Keratinocyte (primary cell): ENCODE results near the gene E2F7. TPM values are rescaled to one million over a fixed set of nuclear protein-coding genes. Genes with fewer than 3 reads are reported as not detected.

Experiments used
- DNase-seq: peaks from one replicate; pipeline ENCODE4 v3.0.0-alpha.2; 2011; ENCODE audit warnings: low read depth, missing footprints, low spot score
- FAIRE-seq: peaks from 2 replicates; lab custom pipeline; 2011; peaks lifted over from hg19 to GRCh38; lab: Jason Lieb, UNC
- H2AFZ ChIP-seq: 2 replicates; pipeline ENCODE4 v1.6.0; 2012; ENCODE audit warnings: low read length, control low read depth, inconsistent platforms; ENCODE audit not compliant: control insufficient read depth
- H3K27ac ChIP-seq: 2 replicates; pipeline ENCODE4 v1.5.1; 2011; ENCODE audit warnings: low read length; ENCODE audit not compliant: control insufficient read depth, insufficient read depth
- H3K27me3 ChIP-seq: 3 replicates; pipeline ENCODE4 v1.6.0; 2011; ENCODE audit warnings: low read length; ENCODE audit not compliant: control insufficient read depth, insufficient read depth; ENCODE audit errors: extremely low read depth
- H3K36me3 ChIP-seq, 2 experiments: 2 replicates in 1 of 2; 3 replicates in 1 of 2; pipeline ENCODE4 v1.5.1; 2011; ENCODE audit warnings: low read length in 2 of 2, mild to moderate bottlenecking in 1 of 2; ENCODE audit not compliant: control insufficient read depth in 2 of 2, insufficient read depth in 2 of 2; ENCODE audit errors: extremely low read depth in 1 of 2
- H3K4me1 ChIP-seq: 3 replicates; pipeline ENCODE4 v1.5.1; 2011; ENCODE audit warnings: low read length; ENCODE audit not compliant: control insufficient read depth, insufficient read depth; ENCODE audit errors: extremely low read depth
- H3K4me2 ChIP-seq: 3 replicates; pipeline ENCODE4 v1.6.0; 2011; ENCODE audit warnings: low read depth, low read length; ENCODE audit not compliant: control insufficient read depth, insufficient read depth; ENCODE audit errors: extremely low read depth
- H3K4me3 ChIP-seq, 3 experiments: fragments of 200-600 bp in 1 of 3; sonication (generic) in 1 of 3; 2 replicates in 2 of 3; 3 replicates in 1 of 3; pipeline ENCODE4 v1.5.1; 2011 to 2016; ENCODE audit warnings: low read length in 3 of 3, mild to moderate bottlenecking in 3 of 3, control low read depth in 2 of 3, inconsistent platforms in 1 of 3, low read depth in 1 of 3, mixed read lengths in 1 of 3, mixed run types in 1 of 3, moderate library complexity in 1 of 3; ENCODE audit not compliant: control insufficient read depth in 2 of 3, insufficient read depth in 2 of 3; ENCODE audit errors: extremely low read depth in 1 of 3
- H3K79me2 ChIP-seq: 2 replicates; pipeline ENCODE4 v1.6.0; 2012; ENCODE audit warnings: low read length; ENCODE audit not compliant: control insufficient read depth, insufficient read depth
- H3K9ac ChIP-seq: 3 replicates; pipeline ENCODE4 v1.6.0; 2011; ENCODE audit warnings: low read length; ENCODE audit not compliant: control insufficient read depth, insufficient read depth; ENCODE audit errors: extremely low read depth
- H3K9me1 ChIP-seq: 3 replicates; pipeline ENCODE4 v1.6.0; 2011; ENCODE audit warnings: low read length; ENCODE audit not compliant: control insufficient read depth, insufficient read depth; ENCODE audit errors: extremely low read depth
- H3K9me3 ChIP-seq: 2 replicates; pipeline ENCODE4 v1.5.1; 2012; ENCODE audit warnings: low read depth, low read length; ENCODE audit not compliant: control insufficient read depth
- H4K20me1 ChIP-seq: 3 replicates; pipeline ENCODE4 v1.6.0; 2011; ENCODE audit warnings: low read length; ENCODE audit not compliant: control insufficient read depth, insufficient read depth; ENCODE audit errors: extremely low read depth
- CTCF ChIP-seq, 3 experiments: IDR thresholded peaks in 1 of 3; conservative IDR thresholded peaks in 1 of 3; optimal IDR thresholded peaks in 1 of 3; 2 replicates in 2 of 3; 3 replicates in 1 of 3; pipeline versions ENCODE3 to v1.5.1; 2011; ENCODE audit warnings: low read length in 3 of 3, mild to moderate bottlenecking in 3 of 3, moderate library complexity in 2 of 3, control low read depth in 1 of 3, inconsistent platforms in 1 of 3; ENCODE audit not compliant: insufficient read depth in 2 of 3; ENCODE audit errors: extremely low read depth in 1 of 3
- EZH2 ChIP-seq: IDR thresholded peaks from one replicate; pipeline ENCODE4 v1.6.1; 2012; ENCODE audit warnings: inconsistent platforms, mild to moderate bottlenecking, low read length, moderate library complexity
- dilution Hi-C: fragments of 300-500 bp; cut with MboI; formaldehyde crosslinking; loops from one replicate; pipeline ENCODE4 v1.7.0; 2020; ENCODE audit warnings: low sequenced_read_pairs; ENCODE audit not compliant: extremely low pct_ligation_motif_present
- polyA minus RNA-seq, 3 experiments: library from RNA; depleted of rRNA, polyadenylated mRNA; stranded (reverse); fragments of >200 nt; gene quantifications; 1 replicate in 1 of 3; 2 replicates in 1 of 3; 3 replicates in 1 of 3; pipeline ENCODE4 v1.2.3, GENCODE V29; 2011
- polyA plus RNA-seq, 5 experiments: library from polyadenylated mRNA; depleted of rRNA in 3 of 5; stranded (reverse) in 3 of 5; stranded (forward) in 1 of 5; unstranded in 1 of 5; fragments of >200 nt; gene quantifications; 1 replicate in 1 of 5; 2 replicates in 3 of 5; 3 replicates in 1 of 5; pipeline versions ENCODE4 v1.2.1 to v1.2.3, GENCODE V29; 2011 to 2012; ENCODE audit warnings: missing spikeins in 2 of 5, low read depth in 1 of 5, low replicate concordance in 1 of 5

E2F7 gene
- polyA plus RNA-seq (3.9 to 10.0 TPM (median 9.9 TPM) in 3 replicates), polyA minus RNA-seq (4.3 to 10.5 TPM (median 8.0 TPM) in 3 replicates)
- 3.0 TPM for polyA plus RNA-seq (2011; ENCODE audit: low read depth)
- 4.5 and 6.3 TPM in 2 replicates for polyA plus RNA-seq (2011; cell fraction: cytosol; rRNA removed)
- 11.3 and 12.7 TPM in 2 replicates for polyA plus RNA-seq (2011; cell fraction: nucleus; rRNA removed)
- polyA plus RNA-seq (2012; ENCODE audit: low replicate concordance) = 2.9 and 6.4 TPM in 2 replicates
- 4.6 TPM for polyA minus RNA-seq (2011; cell fraction: cytosol; rRNA and poly(A)+ RNA removed)
- polyA minus RNA-seq (2011; cell fraction: nucleus; rRNA and poly(A)+ RNA removed) = 5.4 and 11.4 TPM in 2 replicates

DNA sequence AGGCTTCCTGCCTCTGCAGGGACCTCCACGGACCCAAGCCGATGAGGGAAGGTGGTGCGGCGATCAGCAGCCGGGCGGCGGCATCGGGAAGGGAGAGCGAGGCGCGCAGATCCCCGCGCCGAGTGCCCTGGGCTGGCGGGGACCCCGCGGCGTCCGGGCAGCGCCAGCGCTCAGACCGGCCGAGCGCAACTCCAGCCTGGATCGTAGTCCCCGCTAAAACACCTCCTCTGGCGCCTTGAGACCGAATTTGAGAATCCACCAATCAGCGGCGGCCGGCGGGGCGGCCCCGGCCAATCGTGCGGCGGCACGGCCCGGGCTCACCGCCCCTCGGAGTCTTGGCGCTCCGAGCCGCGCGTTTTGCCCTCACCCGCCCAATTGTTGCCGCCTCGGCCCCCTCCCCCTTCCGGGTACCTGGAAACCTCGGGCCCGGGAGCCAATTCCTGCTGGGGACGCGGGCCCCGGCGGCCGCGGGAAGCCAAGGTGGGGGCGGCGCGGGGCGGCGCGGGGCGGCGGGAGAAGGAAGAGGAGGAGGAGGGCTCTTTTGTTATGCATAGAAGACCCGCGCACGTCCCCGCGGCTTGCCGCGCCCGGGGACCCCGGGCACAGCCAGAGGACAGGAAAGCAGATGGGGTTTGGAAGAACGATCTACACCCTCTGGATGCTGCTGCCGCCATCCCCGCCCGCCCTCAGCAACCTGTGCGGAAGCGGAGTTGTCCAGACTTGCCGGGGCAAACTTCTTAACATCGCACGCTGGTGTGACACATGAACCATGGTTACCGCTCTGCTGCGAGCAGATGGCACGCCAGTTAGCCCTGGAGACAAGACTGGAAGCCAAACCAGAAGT, at the start of gene E2F7:
Gene E2F7, minus strand, starts transcription at position 209 of the 844 bp plus-strand sequence. CDS start 934 bp downstream, outside the sequence.
- Histone ChIP-seq H3K9ac (peak within 1 kb of the TSS; percentile 89), H3K9me3 (no peaks in the 10 kb centered on the region), H3K9me1 (no peaks in the 10 kb centered on the region), H3K27ac (peak within 1 kb of the TSS; percentile 78), H4K20me1 (no peaks in the 10 kb centered on the region), H3K4me2 (peak within 1 kb of the TSS; percentile 82), H2AFZ (peak within 1 kb of the TSS; percentile 68), H3K4me1 (peaks cover 14% of the 10 kb centered on the region), H3K4me3 (peak within 1 kb of the TSS; percentile 82 to 92 (median 84)), H3K27me3 (no peaks in the 10 kb centered on the region), H3K79me2 (peaks cover 32% of the 10 kb centered on the region), H3K36me3 (peaks cover 2 to 7% of the 10 kb centered on the region in 2 experiments)
- TF ChIP-seq CTCF (optimal IDR thresholded peaks at IDR 0.05 in 1 of 3, IDR thresholded peaks at IDR 0.05 in 1 of 3, conservative IDR thresholded peaks at IDR 0.05 in 1 of 3; ENCODE audit: extremely low read depth in 1 of 3, insufficient read depth in 2 of 3, low read length in 3 of 3) (no peak), EZH2 (no peak)
- dilution Hi-C loops = no loop called here
- peak; percentile 87 for FAIRE-seq
- peak; percentile 72 for DNase-seq

DNA sequence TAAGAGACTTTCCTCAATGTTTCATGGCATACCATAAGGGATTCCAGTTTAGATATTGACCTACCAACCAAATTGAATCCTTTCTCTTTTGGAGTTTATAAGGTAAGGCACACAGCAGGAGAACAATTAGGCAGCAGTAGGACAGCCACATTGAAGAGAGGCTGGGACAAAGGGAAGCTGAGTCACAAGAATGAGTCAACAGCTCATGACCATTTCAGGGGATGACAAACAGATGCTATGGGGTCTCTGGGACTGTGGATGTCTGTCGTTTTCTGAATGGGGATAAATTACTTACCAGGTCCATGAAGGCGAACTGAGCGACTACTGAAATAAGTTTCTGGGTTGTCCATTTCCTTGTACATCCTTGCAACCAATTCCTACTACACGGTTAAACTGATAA, 48.6 kb upstream of the E2F7 start:
- Histone ChIP-seq H3K9ac (no peak overlapping the region), H4K20me1 (no peaks in the 10 kb centered on the region), H3K79me2 (no peaks in the 10 kb centered on the region), H3K4me2 (no peak overlapping the region), H3K27ac (no peak overlapping the region), H2AFZ (no peak overlapping the region), H3K36me3 (no peaks in the 10 kb centered on the region), H3K27me3 (no peaks in the 10 kb centered on the region), H3K9me3 (no peaks in the 10 kb centered on the region), H3K4me1 (peaks cover 2% of the 10 kb centered on the region), H3K4me3 (no peak overlapping the region), H3K9me1 (no peaks in the 10 kb centered on the region)
- dilution Hi-C loops = no loop called here
- FAIRE-seq (no peak), DNase-seq (no peak)
- TF ChIP-seq EZH2 = no peak
- no peak for TF ChIP-seq CTCF (optimal IDR thresholded peaks at IDR 0.05 in 1 of 3, IDR thresholded peaks at IDR 0.05 in 1 of 3, conservative IDR thresholded peaks at IDR 0.05 in 1 of 3; ENCODE audit: extremely low read depth in 1 of 3, insufficient read depth in 2 of 3, low read length in 3 of 3)
